Measurements from ENCODE around the gene LRRC1.

LRRC1 gene

GRCh38 chr6:53929041-53929820 lies 134.4 kb downstream of the LRRC1 start:
- no peak for DNase-seq

GRCh38 chr6:53929821-53930120 lies 135.0 kb downstream of the LRRC1 start:
- DNase-seq, result no peak

GRCh38 chr6:53930330-53930729 lies 135.5 kb downstream of the LRRC1 start:
- no peak for DNase-seq

- no peak for DNase-seq
Measured at GRCh38 chr6:53931086-53931485, 136.3 kb downstream of the LRRC1 start.

GRCh38 chr6:53932516-53932915 lies 137.7 kb downstream of the LRRC1 start:
- no peak for DNase-seq

- no peak for DNase-seq
Measured at GRCh38 chr6:53934023-53934422, 139.2 kb downstream of the LRRC1 start.

- DNase-seq, result no peak
Measured at GRCh38 chr6:53937461-53937860, 142.7 kb downstream of the LRRC1 start.

GRCh38 chr6:53938810-53939209 lies 144.0 kb downstream of the LRRC1 start:
- no peak for DNase-seq

GRCh38 chr6:53939830-53940229 lies 145.0 kb downstream of the LRRC1 start:
- DNase-seq, result no peak

GRCh38 chr6:53943395-53943794 lies 148.6 kb downstream of the LRRC1 start:
- DNase-seq, result no peak

- DNase-seq, result no peak
Measured at GRCh38 chr6:53944091-53944490, 149.3 kb downstream of the LRRC1 start.

GRCh38 chr6:53944543-53944942 lies 149.7 kb downstream of the LRRC1 start:
- DNase-seq, result no peak

- DNase-seq, result no peak
Measured at GRCh38 chr6:53945765-53946407, 151.1 kb downstream of the LRRC1 start.

GRCh38 chr6:53947780-53948179 lies 153.0 kb downstream of the LRRC1 start:
- no peak for DNase-seq

GRCh38 chr6:53951383-53951782 lies 156.6 kb downstream of the LRRC1 start:
- no peak for DNase-seq

GRCh38 chr6:53956068-53956711 lies 161.4 kb downstream of the LRRC1 start:
- no peak for DNase-seq

GRCh38 chr6:53956804-53957203 lies 162.0 kb downstream of the LRRC1 start:
- DNase-seq, result no peak

GRCh38 chr6:53959717-53960116 lies 164.9 kb downstream of the LRRC1 start:
- no peak for DNase-seq

- no peak for DNase-seq
Measured at GRCh38 chr6:53960311-53960710, 165.5 kb downstream of the LRRC1 start.

GRCh38 chr6:53961679-53962370 lies 167.0 kb downstream of the LRRC1 start:
- DNase-seq, result no peak

GRCh38 chr6:53962646-53963045 lies 167.8 kb downstream of the LRRC1 start:
- no peak for DNase-seq

GRCh38 chr6:53967415-53967814 lies 172.6 kb downstream of the LRRC1 start:
- DNase-seq, result no peak
